Stimulated activated CD4-positive, alpha-beta T cell treated with anti-CD3 and anti-CD28 coated beads, Interleukin-4, amount 100 ng/mL, for 4 hours (primary cell): ENCODE results near the gene SMIM1.
"Not testable (repeated sequence)": the region's sequence is repeated elsewhere in the genome, so short reads cannot be mapped to it uniquely, and the experiment has no call there.

Experiments
- DNase-seq, 2 experiments: peaks; one replicate each; pipeline ENCODE4 v3.0.0-alpha.2; 2020

SMIM1 gene

DNA sequence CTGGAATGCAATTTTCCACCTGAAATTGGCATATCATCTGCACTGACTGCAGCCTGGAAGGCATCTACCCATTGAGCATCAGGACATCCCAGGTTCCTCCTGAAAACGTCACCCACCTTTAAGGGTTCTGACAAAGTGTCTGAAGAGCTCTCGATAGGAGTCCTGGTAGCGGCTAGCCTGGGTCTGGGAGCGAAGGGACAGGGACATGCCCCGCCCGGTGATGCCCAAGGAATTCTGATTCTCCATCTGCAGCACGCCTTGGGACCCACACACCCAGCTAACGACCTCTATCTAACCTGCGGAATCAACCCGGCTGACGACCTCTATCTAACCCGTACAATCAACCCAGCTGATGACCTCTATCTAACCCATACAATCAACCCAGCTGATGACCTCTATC is 33.6 kb upstream of the SMIM1 start:
- DNase-seq, result no peak

DNA sequence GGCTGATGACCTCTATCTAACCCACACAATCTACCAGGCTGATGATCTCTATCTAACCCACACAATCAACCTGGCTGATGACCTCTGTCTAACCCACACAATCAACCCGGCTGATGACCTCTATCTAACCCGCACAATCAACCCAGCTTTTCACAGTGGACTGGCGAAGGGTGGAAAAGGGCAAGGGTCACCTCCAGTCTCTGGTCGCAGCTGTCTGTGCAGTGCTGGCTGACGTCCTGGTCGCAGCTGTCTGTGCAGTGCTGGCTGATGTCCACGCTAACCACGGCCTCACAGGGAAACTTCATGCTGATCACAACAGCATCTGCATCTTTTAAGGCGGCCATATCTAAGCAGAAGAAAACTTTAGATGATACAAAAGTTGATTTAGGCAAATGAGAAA is 32.5 kb upstream of the SMIM1 start:
- no peak for DNase-seq

DNA sequence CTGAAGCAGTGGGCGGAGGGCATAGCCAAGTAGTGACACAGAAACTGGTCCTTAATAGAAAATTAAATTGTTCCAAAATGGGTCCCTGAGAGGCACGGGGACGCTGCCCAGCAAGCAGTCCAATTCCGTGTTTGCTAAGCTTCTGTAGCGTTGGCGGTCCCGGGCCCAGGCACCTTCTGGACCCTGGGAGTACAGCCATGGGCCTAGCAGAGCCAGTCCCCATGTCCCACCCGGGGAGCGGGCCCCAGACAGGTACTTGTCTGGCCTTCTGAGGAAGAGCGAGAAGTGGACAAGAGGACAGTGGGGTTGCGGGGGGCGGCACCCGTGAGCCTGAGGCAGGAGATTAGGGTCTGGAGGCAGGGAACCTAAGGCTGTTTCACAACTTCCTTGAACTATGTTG is 31.8 kb upstream of the SMIM1 start:
- DNase-seq, result no peak

DNA sequence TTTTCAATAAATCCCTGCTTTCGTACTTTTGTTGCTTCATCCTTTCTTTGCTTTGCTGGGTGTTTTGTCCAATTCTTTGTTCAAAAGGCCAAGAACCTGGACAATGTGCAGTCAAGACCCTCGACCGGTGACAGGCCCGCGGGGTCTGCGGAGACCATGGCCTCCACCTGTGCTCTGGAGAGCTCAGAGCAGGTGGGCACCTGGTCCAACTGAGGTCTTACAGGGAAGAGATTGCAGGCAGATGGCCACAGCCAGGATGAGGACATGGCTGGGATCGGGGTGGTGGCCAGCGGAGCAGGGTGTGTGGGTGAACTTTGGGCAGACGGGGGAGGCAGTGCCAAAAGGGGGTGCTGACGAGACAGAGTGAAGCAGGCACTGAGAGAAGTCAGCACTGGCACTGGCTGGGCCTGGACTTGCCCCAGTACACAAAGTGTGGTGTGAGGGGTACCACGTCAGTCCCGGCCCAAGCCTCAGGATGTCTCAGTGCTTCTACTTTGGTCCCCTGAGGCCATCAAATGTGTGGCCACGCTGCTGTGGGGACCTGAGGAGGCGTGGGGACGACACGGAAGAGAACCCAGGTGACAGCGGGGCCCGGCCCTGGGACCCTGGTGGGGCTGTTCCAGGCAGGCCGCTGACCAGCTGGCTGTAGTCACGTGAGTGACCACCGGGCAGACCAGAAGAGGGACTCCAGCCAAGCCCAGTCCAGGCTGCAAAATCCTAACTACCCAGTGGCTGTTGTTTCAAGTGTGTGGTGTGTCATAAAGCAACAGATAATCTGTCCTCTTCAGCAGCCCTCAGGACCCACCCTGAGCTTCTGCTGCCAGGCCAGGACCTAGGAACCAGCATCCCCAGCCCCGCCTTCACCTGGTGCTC is 30.7 kb upstream of the SMIM1 start:
- DNase-seq, result no peak

DNA sequence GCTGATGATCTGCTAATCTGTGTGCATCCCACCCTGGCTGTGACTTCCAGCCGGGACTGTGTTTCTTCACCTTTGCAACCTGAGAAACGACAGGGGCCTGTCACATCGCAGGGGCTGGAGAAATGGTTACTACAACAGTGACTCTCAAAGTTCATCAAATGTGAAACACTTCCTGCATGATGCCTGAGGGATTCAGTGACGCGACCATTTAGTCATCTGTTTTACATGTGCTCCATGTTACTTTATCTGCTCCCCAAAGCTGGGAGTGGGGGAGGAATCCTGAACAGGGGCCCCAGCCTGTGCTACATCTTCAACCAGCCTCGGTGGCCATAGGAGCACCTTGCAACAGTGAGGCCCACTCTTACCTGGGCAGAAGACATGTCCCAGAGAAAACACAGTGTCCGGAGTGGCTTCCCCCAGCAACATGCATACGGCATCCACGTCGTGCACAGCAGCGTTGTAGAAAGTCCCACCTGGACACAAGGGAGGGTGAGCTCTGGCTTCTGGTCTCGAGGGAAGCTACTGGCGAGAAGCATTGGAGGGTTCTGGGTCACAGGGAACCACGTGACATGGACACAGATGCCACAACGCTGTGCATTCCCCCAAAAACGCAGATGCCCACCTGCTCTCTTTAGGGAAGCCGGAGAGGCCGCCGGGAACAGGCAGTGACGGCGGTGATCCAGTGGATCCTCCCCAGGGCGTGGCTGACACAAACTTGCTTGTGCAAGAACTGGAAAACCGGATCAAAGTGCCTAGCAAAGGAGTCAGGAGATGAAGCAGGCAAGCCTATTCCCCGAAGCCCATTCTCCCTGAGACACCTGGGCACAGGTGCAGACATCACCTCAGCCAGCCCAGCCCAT is 29.9 kb upstream of the SMIM1 start:
- no peak for DNase-seq

DNA sequence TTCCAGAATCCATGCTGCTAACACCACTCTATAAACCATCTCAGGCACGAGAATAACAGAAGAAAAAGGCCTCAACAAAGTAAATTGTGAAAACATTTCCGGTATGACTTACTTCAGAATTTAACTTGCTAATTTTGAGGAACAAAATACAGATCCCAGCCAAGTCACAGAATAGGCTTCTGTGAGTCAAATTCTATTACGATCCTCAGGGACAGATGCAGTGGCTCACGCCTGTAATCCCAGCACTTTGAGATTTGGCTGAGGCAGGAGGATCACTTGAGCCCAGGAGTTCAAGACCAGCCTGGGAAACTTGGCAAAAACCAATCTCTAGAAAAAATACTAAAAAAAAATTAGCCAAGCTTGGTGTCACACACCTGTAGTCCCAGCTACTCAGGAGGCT is 29.1 kb upstream of the SMIM1 start:
- DNase-seq, result no peak

DNA sequence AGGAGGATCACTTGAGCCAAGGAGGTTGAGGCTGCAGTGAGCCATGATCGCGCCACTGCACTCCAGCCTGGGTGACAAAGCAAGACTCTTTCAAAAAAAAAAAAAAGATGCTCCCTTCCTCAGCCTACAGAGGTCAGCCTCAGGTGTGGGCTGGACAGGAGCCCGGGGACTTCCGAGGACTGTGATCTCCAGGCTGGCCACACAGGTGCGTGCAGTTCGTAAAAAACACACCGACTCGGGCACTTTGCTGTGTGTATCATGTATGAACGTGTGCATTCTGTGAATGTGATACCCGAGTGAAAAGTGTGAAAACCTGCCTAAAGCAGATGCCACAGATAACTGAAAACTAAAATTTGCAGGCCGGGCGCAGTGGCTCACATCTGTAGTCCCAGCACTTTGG is 28.7 kb upstream of the SMIM1 start:
- no peak for DNase-seq

DNA sequence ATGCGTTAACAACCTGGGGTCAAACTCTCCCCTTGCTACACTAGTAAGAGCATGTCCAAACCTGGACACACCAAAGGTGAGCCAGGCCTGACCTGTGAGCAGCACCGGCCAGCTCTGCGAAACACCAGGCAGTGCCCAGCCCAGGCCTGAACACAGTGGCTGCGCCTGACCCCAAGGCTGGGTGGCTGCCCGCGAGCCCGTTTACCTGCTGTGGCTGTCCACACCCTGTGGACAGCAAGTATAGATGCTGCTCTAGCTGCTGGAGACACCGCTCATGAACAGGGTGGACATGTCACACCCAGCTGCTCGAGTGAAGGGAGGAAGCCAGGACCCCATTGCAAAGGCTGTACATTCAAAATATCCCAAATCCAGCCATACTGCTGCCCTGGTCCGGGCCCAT is 27.9 kb upstream of the SMIM1 start:
- DNase-seq, result no peak

DNA sequence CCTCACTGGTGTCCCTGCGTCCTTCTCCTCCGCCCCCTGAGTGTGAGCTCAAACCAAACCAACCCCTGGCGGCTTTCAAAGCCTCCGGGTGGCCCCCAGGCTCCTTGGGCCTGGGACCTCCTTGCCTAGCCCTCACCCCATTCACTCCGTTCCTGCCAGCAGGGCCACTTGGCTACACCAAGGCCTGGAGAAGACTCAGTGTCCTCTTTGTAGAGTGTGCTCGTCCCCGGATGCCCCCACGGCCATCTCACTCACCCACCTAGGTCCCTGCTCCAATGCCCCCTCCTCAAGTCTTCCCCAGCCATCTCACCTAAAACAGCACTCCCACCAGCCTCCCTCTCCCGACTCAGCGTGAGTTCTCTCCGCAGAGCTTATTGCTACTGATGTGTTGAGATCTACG is 27.5 kb upstream of the SMIM1 start:
- no peak for DNase-seq

DNA sequence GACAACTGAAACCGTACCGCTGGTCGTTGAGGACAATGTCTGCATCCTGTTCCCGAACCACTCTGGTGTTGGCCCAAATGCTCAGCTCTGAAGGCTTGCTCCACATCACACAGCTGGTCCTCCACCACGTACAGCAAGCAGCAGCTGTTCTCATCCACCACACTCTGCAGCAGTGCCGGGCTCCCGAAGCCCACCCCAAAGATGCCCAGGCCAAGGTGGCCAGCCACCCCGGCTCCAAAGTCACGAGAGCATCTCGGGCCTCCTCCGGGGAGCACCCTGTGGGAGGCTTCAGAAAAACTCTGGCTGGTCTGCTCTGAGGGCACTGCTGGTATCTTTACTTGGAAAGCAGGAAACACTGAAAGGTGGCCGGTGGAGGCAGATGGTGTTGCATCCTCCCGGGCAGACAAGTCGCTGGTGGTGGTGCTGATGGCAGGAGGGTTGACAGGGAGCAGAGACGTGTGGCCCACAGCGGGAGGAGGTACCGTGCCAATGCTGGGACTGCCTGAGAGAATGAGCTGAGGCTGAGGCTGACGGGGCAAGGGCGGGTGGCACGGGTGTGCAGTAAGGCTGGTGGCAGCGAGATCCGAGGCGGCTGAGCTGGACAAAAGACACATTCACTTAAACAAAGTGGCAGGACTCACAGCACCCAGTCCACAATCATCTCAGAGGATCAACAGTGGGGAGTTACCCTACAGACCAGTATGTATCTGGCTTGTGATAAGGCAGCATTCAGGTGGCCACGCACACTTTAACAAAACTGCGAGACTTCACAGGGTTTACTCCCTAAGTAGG is 26.8 kb upstream of the SMIM1 start:
- no peak for DNase-seq

DNA sequence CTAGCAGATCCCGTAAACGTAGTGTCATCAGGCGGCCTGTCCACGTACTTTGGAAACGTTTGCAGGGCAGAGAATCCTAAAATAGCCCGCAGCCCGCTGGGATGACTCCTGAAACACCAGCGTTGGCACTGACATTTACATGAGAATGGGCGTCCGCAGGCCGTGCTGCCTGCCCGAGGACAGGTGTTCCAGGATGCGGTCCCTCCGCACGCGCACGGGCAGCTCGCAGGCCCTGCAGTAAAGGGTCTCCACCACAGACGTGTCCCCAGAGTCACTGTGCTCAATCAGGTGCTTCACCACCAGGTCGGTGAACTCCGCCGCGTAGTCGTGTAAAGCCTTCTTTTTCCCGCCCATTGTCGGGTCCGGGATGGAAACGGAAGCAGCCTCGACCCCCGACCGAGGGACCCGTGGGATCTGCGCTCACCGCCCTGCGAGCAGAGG is 26.1 kb upstream of the SMIM1 start:
- no peak for DNase-seq

DNA sequence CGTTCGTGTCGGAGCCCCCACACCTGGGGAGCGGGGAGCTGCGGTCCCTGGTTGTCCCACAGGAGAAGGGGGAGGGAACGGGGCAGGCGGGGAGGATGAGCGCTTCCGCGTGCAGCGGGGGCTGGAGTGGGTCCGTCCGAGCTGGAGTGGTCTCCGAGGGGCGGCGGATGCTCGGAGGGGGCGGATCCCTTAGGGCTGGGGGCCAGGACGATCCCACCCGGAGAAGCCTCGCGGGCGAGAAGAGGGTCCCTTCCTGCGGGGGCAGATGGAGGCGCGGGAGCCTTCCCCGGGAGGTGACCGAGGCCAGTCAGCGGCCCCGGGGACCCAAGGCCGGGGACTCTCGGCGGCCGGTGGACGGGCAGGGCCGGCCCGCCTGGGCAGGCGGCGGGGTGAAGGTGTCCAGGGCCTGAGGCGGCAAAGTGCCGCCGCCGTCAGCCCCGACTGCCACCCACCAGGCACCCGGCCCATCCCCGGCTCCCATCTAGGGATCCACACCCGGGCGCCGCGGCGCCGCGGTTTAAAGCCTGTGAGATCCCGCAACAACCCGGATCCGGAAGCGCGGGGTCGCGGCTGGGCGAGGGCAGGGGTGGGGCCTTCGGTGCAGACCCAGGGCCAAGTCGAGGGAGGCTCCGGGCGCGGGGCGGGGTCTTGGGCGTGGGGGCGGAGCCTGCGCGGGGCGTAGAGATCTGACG is 25.6 kb upstream of the SMIM1 start:
- peak; percentile 85 to 89 for DNase-seq

DNA sequence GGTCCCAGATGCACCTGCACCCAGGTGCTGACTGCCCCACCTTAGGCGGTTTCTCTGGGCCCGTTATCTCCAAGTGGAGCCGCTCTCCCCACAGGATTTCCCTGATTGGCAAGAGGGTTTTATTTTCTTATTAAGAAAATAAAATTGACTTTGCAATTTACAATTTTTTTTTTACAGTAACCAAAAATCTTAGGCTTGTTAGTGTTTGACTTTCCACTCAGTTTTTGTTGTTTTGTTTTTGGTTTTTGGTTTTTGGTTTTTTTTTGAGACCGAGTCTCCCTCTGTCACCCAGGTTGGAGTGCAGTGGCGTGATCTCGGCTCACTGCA is 25.1 kb upstream of the SMIM1 start:
- DNase-seq, result no peak

DNA sequence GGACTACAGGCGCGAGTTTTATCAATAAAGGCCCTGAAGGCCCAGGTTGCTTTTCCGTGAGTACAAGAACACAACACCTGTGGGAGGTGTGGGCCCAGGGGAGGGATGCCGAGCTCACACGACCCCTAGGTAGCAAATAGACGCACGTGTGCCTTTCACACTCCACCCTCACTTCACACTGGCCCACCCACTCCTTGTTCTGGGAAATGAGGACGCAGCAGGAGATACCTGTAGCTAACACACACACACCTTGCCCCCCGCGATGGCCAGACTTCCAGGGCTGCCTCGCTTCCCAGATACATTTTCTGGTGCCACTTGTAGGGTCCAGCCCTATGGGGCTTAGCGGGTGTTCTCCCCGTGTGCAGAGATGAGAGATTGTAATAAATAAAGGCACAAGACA is 24.6 kb upstream of the SMIM1 start:
- DNase-seq, result no peak

DNA sequence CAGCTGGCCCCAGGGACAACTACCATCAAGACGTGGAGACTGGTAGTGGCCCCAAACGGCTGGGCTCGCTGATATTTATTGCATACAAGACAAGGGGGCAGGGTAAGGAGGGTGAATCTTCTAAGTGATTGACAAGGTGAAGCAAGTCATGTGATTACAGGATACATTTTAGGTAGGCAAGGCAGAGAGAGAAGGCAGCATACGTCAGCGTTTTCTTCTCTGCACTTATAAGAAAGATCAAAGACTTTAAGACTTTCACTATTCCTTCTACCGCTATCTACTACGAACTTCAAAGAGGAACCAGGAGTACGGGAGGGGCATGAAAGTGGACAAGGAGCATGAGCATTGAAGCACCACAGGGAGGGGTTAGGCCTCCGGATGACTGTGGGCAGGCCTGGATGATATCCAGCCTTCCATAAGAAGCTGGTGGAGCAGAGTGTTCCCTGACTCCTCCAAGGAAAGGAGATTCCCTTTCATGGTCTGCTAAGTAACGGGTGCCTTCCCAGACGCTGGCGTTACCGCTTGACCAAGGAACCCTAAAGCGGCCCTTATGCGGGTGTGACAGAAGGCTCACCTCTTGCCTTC is 24.1 kb upstream of the SMIM1 start:
- DNase-seq, result not testable (repeated sequence)

DNA sequence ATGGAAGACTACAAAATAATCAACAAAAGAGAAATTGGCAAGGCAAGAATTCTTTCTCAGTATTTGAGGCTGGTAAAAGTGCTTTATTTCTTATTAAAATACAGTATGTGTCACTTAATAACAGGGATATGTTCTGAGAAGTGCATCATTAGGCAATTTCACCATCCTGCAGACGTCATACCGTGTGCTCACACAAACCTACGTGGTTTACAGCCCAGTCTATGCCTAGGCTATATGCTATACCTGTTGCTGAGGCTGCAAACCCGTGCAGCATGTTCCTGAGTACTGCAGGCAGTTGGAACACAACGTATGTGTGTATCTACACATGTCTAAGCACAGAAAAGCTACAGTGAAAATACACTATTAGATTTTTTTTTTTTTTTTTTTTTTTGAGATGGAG is 23.0 kb upstream of the SMIM1 start:
- DNase-seq, result no peak

DNA sequence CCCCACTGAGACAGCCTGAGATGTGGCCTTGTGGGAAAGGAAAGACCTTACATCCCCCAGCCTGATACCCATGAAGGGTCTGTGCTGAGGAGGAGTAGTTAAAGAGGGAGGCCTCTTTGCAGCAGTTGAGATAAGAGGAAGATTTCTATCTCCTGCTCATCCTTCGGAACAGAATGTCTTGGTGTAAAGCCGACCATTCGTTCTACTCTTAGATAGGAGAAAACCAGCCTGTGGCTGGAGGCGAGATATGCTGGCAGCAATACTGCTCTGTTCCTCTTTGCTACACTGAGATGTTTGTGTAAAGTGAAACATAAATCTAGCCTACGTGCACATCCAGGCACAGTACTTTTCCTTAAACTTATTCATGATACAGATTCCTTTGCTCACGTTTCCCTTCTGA is 21.8 kb upstream of the SMIM1 start:
- no peak for DNase-seq

DNA sequence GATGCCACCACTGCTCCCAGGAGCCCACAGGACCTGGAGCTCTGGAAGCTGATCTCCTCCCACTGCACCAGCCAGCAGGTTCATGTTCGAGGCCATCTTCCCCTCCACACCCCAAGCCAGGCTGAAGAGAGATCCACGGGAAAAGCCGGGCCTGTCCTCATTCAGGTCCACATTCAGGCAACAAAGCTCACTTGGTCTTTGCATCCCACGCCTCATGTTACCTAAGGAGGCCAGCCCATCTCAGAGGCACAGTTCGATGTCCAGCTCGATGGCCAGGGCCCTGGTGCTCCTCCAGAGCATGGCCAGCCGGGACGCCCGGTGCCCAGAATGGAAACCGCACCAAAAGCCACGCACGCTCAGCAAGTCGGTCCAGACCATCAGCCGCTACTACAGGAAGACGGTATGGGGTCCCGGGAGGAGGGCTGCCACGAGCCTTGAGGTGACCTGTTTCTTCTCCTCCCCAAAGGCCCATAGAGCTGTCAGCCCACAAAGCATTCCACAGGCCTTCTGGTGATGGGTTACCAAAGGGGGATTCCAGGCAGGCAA is 20.1 kb upstream of the SMIM1 start, which contains the start of gene CCDC27:
TSS of gene CCDC27 (plus strand) at position 51 of the 546 bp plus-strand sequence. CDS start at position 83, 32 bp downstream.
- DNase-seq, result no peak

DNA sequence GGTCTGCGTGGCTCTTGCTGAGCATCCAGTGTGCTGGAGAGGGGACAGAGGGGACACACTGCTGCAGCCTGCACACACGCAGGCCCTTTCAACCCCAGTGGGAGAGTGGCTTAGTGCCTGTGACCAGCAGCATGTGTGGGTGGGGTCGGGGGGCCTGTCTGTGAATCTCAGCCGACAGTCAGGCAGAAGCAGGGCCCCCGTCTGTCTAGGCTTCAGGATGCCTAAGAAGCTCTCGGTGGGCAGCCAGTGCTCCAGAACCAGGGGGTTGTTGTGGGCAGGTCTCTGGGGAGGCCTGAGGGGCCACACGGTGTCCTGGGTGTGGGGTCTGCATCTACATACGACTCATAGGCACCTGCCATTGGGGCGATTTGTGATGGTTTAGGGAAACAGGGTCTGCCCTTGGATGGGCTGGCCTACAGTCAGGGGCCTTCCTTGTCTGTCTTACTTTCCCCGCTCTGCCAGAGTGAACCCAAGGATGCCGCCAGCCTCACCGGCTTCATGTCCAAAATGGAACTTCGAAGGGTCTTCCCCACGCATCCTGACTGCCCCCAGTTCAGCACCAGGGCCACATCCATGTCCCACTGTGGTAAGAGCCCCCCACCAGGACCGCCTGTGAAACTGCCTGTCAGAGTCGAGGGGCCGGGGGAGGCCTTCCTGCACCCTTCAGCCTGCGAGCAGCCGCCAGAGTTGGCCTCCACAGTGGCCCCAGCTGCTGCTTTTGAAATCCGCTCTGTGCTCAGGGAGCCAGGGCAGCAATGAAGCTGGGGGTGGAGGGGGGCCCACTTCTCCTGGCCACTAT is 18.7 kb upstream of the SMIM1 start:
- DNase-seq, result no peak

DNA sequence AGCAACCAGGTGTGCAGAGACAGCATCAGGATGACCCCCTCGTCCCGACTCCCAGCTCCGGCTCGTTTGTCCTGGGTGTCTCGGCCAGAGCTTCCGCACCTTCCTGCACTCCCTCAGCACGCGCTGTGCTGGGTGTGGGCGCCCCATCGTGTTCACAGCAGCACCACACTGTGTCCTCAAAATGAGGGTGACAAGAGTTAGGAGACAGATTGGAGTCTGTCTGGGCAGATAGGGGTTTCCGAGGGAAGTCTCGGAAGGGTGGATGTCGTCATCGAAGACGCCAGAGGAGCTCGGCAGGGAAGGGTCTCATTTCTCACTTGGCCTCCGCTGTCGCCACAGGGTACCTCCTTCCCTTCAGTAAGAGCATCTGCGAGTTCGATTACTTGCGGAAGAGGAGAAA is 16.2 kb upstream of the SMIM1 start:
- no peak for DNase-seq

DNA sequence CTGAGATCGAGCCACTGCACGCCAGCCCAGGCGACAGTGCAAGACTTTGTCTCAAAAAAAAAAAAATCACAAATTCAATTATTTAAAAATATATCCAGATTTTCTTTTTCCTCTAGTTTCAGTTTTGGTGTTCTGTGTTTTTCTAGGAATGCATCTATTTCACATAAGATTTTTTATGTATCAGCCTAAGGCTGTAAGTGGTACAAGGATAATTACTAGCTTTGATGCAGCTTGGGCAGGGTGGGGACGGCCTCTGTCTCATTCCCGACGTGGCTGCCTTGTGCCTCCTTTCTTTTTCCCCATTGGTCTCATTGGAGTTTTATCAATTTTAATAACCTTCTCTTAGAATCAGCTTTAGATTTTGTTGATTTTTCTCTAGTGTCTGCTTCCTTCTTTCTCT is 13.4 kb upstream of the SMIM1 start:
- DNase-seq, result no peak
